Measurements from ENCODE around the gene PKHD1. TPM values are rescaled to one million over a fixed set of nuclear protein-coding genes. Genes with fewer than 3 reads are reported as not detected.

PKHD1 gene
- total RNA-seq, 1 experiment from 2014 or later = not detected

DNA sequence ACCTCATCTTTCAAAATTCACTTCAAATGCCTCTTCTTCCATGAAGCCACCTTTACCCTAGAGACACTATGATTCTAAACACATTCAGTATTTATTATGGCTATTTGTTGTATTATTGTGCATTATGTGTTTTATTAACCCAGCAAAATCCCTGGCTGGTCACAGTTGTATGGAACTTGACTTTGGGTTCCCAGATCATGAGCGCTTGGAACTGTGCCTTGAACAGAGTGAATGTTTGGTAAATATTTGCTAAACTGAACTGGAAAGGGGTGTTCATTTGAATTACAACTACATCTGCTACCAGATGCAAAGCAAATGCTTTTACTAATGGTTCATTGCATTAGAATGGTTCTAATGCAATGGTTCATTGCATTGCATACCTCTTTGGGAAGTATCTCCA lies 259.8 kb downstream of the PKHD1 start:
- no TSS peak for BruUV-seq (replicated peaks)
- ChIA-PET POLR2A (no interaction called here), CTCF (no interaction called here)
- H3K4me3 ChIP-seq (ENCODE audit: low read depth in 2 of 2, low read length in 2 of 2) = no peak overlapping the region
- H3K27me3 ChIP-seq (ENCODE audit: control insufficient read depth, insufficient read depth, low read length) = no peaks in the 10 kb centered on the region
- no peaks in the 10 kb centered on the region for H3K36me3 ChIP-seq (ENCODE audit: control insufficient read depth, insufficient read depth, low read length)
- TF ChIP-seq SIN3A (IDR thresholded peaks at IDR 0.05; ENCODE audit: borderline replicate concordance, insufficient read depth, low read depth, low read length) (no peak), POLR2AphosphoS5 (IDR thresholded peaks at IDR 0.05; ENCODE audit: low read depth, low read length) (no peak), TCF7L2 (IDR thresholded peaks at IDR 0.05; ENCODE audit: low read depth, low read length) (no peak)
- TF ChIP-seq, protein P1, sequence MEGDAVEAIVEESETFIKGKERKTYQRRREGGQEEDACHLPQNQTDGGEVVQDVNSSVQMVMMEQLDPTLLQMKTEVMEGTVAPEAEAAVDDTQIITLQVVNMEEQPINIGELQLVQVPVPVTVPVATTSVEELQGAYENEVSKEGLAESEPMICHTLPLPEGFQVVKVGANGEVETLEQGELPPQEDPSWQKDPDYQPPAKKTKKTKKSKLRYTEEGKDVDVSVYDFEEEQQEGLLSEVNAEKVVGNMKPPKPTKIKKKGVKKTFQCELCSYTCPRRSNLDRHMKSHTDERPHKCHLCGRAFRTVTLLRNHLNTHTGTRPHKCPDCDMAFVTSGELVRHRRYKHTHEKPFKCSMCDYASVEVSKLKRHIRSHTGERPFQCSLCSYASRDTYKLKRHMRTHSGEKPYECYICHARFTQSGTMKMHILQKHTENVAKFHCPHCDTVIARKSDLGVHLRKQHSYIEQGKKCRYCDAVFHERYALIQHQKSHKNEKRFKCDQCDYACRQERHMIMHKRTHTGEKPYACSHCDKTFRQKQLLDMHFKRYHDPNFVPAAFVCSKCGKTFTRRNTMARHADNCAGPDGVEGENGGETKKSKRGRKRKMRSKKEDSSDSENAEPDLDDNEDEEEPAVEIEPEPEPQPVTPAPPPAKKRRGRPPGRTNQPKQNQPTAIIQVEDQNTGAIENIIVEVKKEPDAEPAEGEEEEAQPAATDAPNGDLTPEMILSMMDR (IDR thresholded peaks at IDR 0.05) = no peak
- TF ChIP-seq, protein P2, sequence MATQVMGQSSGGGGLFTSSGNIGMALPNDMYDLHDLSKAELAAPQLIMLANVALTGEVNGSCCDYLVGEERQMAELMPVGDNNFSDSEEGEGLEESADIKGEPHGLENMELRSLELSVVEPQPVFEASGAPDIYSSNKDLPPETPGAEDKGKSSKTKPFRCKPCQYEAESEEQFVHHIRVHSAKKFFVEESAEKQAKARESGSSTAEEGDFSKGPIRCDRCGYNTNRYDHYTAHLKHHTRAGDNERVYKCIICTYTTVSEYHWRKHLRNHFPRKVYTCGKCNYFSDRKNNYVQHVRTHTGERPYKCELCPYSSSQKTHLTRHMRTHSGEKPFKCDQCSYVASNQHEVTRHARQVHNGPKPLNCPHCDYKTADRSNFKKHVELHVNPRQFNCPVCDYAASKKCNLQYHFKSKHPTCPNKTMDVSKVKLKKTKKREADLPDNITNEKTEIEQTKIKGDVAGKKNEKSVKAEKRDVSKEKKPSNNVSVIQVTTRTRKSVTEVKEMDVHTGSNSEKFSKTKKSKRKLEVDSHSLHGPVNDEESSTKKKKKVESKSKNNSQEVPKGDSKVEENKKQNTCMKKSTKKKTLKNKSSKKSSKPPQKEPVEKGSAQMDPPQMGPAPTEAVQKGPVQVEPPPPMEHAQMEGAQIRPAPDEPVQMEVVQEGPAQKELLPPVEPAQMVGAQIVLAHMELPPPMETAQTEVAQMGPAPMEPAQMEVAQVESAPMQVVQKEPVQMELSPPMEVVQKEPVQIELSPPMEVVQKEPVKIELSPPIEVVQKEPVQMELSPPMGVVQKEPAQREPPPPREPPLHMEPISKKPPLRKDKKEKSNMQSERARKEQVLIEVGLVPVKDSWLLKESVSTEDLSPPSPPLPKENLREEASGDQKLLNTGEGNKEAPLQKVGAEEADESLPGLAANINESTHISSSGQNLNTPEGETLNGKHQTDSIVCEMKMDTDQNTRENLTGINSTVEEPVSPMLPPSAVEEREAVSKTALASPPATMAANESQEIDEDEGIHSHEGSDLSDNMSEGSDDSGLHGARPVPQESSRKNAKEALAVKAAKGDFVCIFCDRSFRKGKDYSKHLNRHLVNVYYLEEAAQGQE (IDR thresholded peaks at IDR 0.05; ENCODE audit: insufficient read depth in 1 of 2, low read depth in 2 of 2, low read length in 1 of 2) = no peak
- H3K4me1 ChIP-seq (ENCODE audit: control insufficient read depth, insufficient read depth, low read length) = no peaks in the 10 kb centered on the region
- ATAC-seq (no peak), DNase-seq (ENCODE audit: low read depth, low spot score) (no peak)
- intact Hi-C loops (cut with micrococcal nuclease; ENCODE audit: unreplicated experiment) = no loop called here
- no peak overlapping the region for H3K27ac ChIP-seq (ENCODE audit: low read length)
- in situ Hi-C loops (cut with HindIII; ENCODE audit: low pct_unique_long_range_greater_than_20kb, low sequenced_read_pairs) = no loop called here
- H3K9me3 ChIP-seq (ENCODE audit: control insufficient read depth, insufficient read depth, low read depth, low read length) = no peaks in the 10 kb centered on the region

DNA sequence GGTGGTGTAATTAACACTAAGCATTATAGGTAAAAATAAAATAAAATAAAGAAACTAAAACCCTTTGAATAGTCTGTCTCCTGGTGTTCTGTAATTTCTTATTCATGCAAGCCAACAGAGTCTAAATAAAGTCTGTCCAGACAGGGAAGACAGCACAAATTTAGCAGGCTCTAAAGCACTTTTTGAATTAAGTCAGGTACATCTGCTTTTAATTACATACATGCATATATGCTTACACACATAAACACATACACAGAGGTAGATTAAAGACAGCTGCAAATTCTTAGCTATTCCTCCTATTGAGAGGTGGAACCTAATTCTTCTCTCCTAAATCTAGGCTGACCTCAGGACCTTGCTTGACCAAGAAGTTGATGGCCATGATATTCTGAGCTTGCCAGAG lies 262.5 kb downstream of the PKHD1 start:
- BruUV-seq (replicated peaks) = no TSS peak
- ATAC-seq (no peak), DNase-seq (ENCODE audit: low read depth, low spot score) (no peak)
- in situ Hi-C loops (cut with HindIII; ENCODE audit: low pct_unique_long_range_greater_than_20kb, low sequenced_read_pairs) = no loop called here
- Histone ChIP-seq H3K27me3 (ENCODE audit: control insufficient read depth, insufficient read depth, low read length) (no peaks in the 10 kb centered on the region), H3K9me3 (ENCODE audit: control insufficient read depth, insufficient read depth, low read depth, low read length) (no peaks in the 10 kb centered on the region), H3K4me1 (ENCODE audit: control insufficient read depth, insufficient read depth, low read length) (no peaks in the 10 kb centered on the region), H3K27ac (ENCODE audit: low read length) (no peak overlapping the region), H3K36me3 (ENCODE audit: control insufficient read depth, insufficient read depth, low read length) (no peaks in the 10 kb centered on the region), H3K4me3 (ENCODE audit: low read depth in 2 of 2, low read length in 2 of 2) (no peak overlapping the region)
- intact Hi-C loops (cut with micrococcal nuclease; ENCODE audit: unreplicated experiment) = no loop called here
- ChIA-PET CTCF (no interaction called here), POLR2A (no interaction called here)
- TF ChIP-seq, protein P1 (IDR thresholded peaks at IDR 0.05) = no peak
- TF ChIP-seq POLR2AphosphoS5 (IDR thresholded peaks at IDR 0.05; ENCODE audit: low read depth, low read length) = no peak
- TF ChIP-seq SIN3A (IDR thresholded peaks at IDR 0.05; ENCODE audit: borderline replicate concordance, insufficient read depth, low read depth, low read length) = no peak
- no peak for TF ChIP-seq TCF7L2 (IDR thresholded peaks at IDR 0.05; ENCODE audit: low read depth, low read length)
- TF ChIP-seq, protein P2 (IDR thresholded peaks at IDR 0.05; ENCODE audit: insufficient read depth in 1 of 2, low read depth in 2 of 2, low read length in 1 of 2) = no peak
